ENCODE measurements around the gene PXMP2.

The PXMP2 gene

DNA sequence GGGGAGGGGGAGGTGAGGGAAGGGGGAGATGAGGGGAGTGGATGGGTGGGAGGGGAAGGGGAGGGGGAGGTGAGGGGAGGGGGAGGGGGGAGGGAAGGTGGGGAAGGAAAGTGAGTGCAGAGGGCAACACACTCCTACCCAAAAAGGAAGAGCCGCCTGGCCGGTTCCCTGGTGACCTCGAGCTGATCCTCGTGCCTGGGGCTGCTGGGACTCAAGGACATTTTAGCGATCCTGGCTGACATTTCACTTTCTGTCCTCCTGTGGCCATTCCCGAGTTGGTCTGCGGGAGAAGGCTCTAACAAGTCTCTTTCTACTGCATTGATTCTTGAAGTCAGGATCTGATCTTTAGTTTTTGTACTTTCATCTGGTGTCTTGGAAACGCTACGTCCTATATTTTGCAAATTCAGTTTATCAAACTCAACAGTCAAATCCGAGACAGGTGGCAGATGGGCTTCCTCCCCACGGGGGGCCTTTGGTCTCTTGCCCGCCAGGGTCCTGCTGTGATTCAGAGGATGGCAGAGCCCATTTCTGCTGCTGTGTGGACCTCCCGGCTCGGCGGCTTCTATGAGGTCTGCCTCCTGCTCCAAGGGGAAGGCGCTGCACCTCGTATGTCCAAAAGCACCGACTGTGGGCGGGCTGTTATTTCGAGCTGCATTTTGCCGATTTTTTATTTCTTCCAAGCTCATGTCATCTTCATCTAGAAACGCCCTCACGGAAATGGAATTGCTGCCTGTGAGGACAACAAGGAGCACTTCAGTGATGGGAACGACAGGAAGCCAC is 42.3 kb downstream of the PXMP2 start:
- no peaks in the 10 kb centered on the region for H3K27me3 ChIP-seq (ENCODE audit: control insufficient read depth in 1 of 2, insufficient read depth in 2 of 2, low read length in 2 of 2)
- no peak overlapping the region for H3K4me3 ChIP-seq (ENCODE audit: low read depth in 1 of 2, low read length in 2 of 2)
- no peaks in the 10 kb centered on the region for H3K4me1 ChIP-seq (ENCODE audit: insufficient read depth, low read length)
- no peak overlapping the region for H3K9ac ChIP-seq (ENCODE audit: low read length)
- H3K27ac ChIP-seq (ENCODE audit: low read depth, low read length) = no peak overlapping the region
- no peaks in the 10 kb centered on the region for H3K9me3 ChIP-seq (ENCODE audit: low read length)
- peaks cover 90% of the 10 kb centered on the region for H3K36me3 ChIP-seq (ENCODE audit: insufficient read depth, low read length)

- Histone ChIP-seq H3K4me3 (ENCODE audit: low read depth in 1 of 2, low read length in 2 of 2) (no peak overlapping the region), H3K9ac (ENCODE audit: low read length) (no peak overlapping the region), H3K36me3 (ENCODE audit: insufficient read depth, low read length) (peaks cover 90% of the 10 kb centered on the region), H3K9me3 (ENCODE audit: low read length) (no peaks in the 10 kb centered on the region), H3K27me3 (ENCODE audit: control insufficient read depth in 1 of 2, insufficient read depth in 2 of 2, low read length in 2 of 2) (no peaks in the 10 kb centered on the region), H3K27ac (ENCODE audit: low read depth, low read length) (no peak overlapping the region), H3K4me1 (ENCODE audit: insufficient read depth, low read length) (no peaks in the 10 kb centered on the region)
Observed at GRCh38 chr12:132730353-132730752, 43.0 kb downstream of the PXMP2 start.

DNA sequence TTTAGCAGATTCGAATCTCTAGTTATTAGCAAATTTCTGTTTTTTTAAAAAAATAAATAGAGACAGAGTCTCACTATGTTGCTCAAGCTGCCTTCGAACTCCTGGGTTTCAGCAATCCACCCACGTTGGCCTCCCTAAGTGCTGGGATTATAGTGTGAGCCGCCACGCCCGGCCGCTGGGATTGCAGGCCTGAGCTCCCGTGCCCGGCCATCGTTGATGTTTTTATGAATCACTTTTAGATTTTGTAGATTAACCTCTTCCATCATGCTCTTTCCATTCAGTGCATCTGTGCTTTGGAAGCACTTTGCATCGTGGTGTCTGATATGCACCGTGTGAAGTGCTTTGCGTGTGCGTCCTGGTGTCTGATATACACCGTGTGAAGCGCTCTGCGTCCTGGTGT is 44.2 kb downstream of the PXMP2 start:
- Histone ChIP-seq H3K27me3 (ENCODE audit: control insufficient read depth in 1 of 2, insufficient read depth in 2 of 2, low read length in 2 of 2) (no peaks in the 10 kb centered on the region), H3K4me1 (ENCODE audit: insufficient read depth, low read length) (no peaks in the 10 kb centered on the region), H3K27ac (ENCODE audit: low read depth, low read length) (no peak overlapping the region), H3K9me3 (ENCODE audit: low read length) (no peaks in the 10 kb centered on the region), H3K36me3 (ENCODE audit: insufficient read depth, low read length) (peaks cover 85% of the 10 kb centered on the region), H3K9ac (ENCODE audit: low read length) (no peak overlapping the region), H3K4me3 (ENCODE audit: low read depth in 1 of 2, low read length in 2 of 2) (no peak overlapping the region)

DNA sequence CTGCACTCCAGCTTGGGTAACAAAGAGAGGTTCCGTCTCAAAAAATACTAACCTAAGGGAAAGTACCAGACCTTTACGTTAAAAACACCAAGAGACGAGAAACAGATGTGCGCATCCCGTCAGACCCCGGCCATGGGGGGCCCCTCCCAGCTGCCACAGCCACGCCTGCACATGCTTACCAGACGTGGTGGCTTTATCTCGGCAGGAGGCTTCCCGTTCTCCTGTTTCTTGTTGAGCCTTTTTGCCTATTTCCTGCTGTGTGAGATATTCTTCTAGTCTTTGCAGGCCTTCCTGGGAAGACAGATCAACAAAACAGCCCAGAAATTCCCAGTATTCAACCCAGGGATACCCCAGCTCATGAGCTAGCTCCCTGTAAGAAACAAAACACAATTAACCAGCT is 46.8 kb downstream of the PXMP2 start:
- H3K9me3 ChIP-seq (ENCODE audit: low read length) = no peaks in the 10 kb centered on the region
- H3K27ac ChIP-seq (ENCODE audit: low read depth, low read length) = no peak overlapping the region
- H3K4me1 ChIP-seq (ENCODE audit: insufficient read depth, low read length) = no peaks in the 10 kb centered on the region
- H3K4me3 ChIP-seq (ENCODE audit: low read depth in 1 of 2, low read length in 2 of 2) = no peak overlapping the region
- no peak overlapping the region for H3K9ac ChIP-seq (ENCODE audit: low read length)
- H3K27me3 ChIP-seq (ENCODE audit: control insufficient read depth in 1 of 2, insufficient read depth in 2 of 2, low read length in 2 of 2) = no peaks in the 10 kb centered on the region
- H3K36me3 ChIP-seq (ENCODE audit: insufficient read depth, low read length) = peaks cover 81% of the 10 kb centered on the region

DNA sequence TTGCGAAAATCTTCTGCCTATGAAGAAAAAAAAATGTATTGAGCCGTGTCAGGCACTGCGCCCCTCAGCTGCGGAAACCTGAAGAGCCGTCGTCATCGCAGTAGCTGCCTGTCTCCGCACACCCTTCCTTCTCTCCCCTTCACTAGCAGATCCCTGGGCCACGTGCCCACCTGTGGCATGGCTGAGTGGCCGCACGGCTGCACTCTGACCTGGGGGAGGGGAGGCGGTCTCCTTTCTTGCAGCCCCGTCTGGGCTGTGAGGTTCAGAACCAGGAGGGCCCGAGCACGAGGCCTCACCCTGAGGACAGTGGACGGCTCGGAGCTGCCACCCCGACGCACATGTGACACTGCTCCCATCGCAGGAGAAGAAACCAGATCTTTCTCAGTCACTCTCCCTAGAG is 48.1 kb downstream of the PXMP2 start:
- no peaks in the 10 kb centered on the region for H3K27me3 ChIP-seq (ENCODE audit: control insufficient read depth in 1 of 2, insufficient read depth in 2 of 2, low read length in 2 of 2)
- H3K9ac ChIP-seq (ENCODE audit: low read length) = no peak overlapping the region
- H3K9me3 ChIP-seq (ENCODE audit: low read length) = no peaks in the 10 kb centered on the region
- H3K4me3 ChIP-seq (ENCODE audit: low read depth in 1 of 2, low read length in 2 of 2) = no peak overlapping the region
- peaks cover 84% of the 10 kb centered on the region for H3K36me3 ChIP-seq (ENCODE audit: insufficient read depth, low read length)
- H3K4me1 ChIP-seq (ENCODE audit: insufficient read depth, low read length) = no peaks in the 10 kb centered on the region
- H3K27ac ChIP-seq (ENCODE audit: low read depth, low read length) = no peak overlapping the region

DNA sequence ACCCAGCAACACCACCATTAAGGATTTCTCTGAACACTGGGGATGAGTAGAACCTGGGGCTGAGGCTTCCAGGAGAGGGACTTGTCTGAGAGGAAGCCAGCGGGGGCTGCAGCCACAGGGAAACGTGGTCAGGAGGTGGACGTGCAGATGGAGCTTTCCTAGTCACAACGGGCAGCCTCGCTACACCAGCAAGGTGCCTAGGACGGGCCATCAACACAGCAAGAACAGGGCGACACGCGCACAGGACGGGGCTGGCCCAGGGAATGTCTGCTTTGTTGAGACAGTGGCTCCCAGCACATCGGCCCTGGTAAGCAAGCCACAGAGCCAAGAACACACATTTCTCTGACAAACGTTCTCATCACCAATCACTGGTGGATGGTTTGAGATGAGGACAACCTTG is 49.0 kb downstream of the PXMP2 start:
- no peaks in the 10 kb centered on the region for H3K27me3 ChIP-seq (ENCODE audit: control insufficient read depth in 1 of 2, insufficient read depth in 2 of 2, low read length in 2 of 2)
- no peaks in the 10 kb centered on the region for H3K4me1 ChIP-seq (ENCODE audit: insufficient read depth, low read length)
- H3K27ac ChIP-seq (ENCODE audit: low read depth, low read length) = no peak overlapping the region
- H3K36me3 ChIP-seq (ENCODE audit: insufficient read depth, low read length) = peaks cover 90% of the 10 kb centered on the region
- H3K9me3 ChIP-seq (ENCODE audit: low read length) = no peaks in the 10 kb centered on the region
- no peak overlapping the region for H3K4me3 ChIP-seq (ENCODE audit: low read depth in 1 of 2, low read length in 2 of 2)
- no peak overlapping the region for H3K9ac ChIP-seq (ENCODE audit: low read length)

DNA sequence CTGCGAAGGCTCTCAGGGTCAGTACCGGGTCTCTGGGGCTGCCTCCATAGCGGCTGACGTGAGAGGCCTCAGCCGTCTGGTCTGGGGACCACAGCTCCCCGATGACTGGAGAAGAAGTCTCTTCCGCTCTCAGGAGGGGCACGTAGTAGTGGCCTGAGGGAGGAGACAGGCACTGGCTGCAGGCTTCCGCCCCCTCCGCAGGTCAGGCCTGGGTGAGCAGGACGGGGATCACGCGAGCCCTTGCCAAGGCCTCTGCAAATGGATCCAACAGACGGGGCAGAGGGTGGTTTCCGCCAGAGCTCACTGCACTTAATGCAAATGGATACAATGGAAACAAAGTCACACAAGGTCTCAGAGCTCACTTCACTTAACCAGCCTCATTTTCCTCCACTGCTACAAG is 49.5 kb downstream of the PXMP2 start:
- Histone ChIP-seq H3K9ac (ENCODE audit: low read length) (no peak overlapping the region), H3K27ac (ENCODE audit: low read depth, low read length) (no peak overlapping the region), H3K4me1 (ENCODE audit: insufficient read depth, low read length) (no peaks in the 10 kb centered on the region), H3K27me3 (ENCODE audit: control insufficient read depth in 1 of 2, insufficient read depth in 2 of 2, low read length in 2 of 2) (no peaks in the 10 kb centered on the region), H3K4me3 (ENCODE audit: low read depth in 1 of 2, low read length in 2 of 2) (no peak overlapping the region), H3K36me3 (ENCODE audit: insufficient read depth, low read length) (peaks cover 90% of the 10 kb centered on the region), H3K9me3 (ENCODE audit: low read length) (no peaks in the 10 kb centered on the region)

GRCh38 chr12:132739600-132740312 is 52.4 kb downstream of the PXMP2 start:
- Histone ChIP-seq H3K27me3 (ENCODE audit: control insufficient read depth in 1 of 2, insufficient read depth in 2 of 2, low read length in 2 of 2) (no peaks in the 10 kb centered on the region), H3K27ac (ENCODE audit: low read depth, low read length) (no peak overlapping the region), H3K4me1 (ENCODE audit: insufficient read depth, low read length) (no peaks in the 10 kb centered on the region), H3K9me3 (ENCODE audit: low read length) (no peaks in the 10 kb centered on the region), H3K9ac (ENCODE audit: low read length) (no peak overlapping the region), H3K36me3 (ENCODE audit: insufficient read depth, low read length) (peaks cover 87% of the 10 kb centered on the region), H3K4me3 (ENCODE audit: low read depth in 1 of 2, low read length in 2 of 2) (no peak overlapping the region)

GRCh38 chr12:132740313-132740646 is 52.9 kb downstream of the PXMP2 start:
- no peaks in the 10 kb centered on the region for H3K9me3 ChIP-seq (ENCODE audit: low read length)
- H3K4me1 ChIP-seq (ENCODE audit: insufficient read depth, low read length) = no peaks in the 10 kb centered on the region
- H3K36me3 ChIP-seq (ENCODE audit: insufficient read depth, low read length) = peaks cover 87% of the 10 kb centered on the region
- no peak overlapping the region for H3K4me3 ChIP-seq (ENCODE audit: low read depth in 1 of 2, low read length in 2 of 2)
- H3K27me3 ChIP-seq (ENCODE audit: control insufficient read depth in 1 of 2, insufficient read depth in 2 of 2, low read length in 2 of 2) = no peaks in the 10 kb centered on the region
- H3K27ac ChIP-seq (ENCODE audit: low read depth, low read length) = no peak overlapping the region
- H3K9ac ChIP-seq (ENCODE audit: low read length) = no peak overlapping the region

GRCh38 chr12:132740652-132741051 is 53.3 kb downstream of the PXMP2 start:
- H3K36me3 ChIP-seq (ENCODE audit: insufficient read depth, low read length) = peaks cover 90% of the 10 kb centered on the region

DNA sequence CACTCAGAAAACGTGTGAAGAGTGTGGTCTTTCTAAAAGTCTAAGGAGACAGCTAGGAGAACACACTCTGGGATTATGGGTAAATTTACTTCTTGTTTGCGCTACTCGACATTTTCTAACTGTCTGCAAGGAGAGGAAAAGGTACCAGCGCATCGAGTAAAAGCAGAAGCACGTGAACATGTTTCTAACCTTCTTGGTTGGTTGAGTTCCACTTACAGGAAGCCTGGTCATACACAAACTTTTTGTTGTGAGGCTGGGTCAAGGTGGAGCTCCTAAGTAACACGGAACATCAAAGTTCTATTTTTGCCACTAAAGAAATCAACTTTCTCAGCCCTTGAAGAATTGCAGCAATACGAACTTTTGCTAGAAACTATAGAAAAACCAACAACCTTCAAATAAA is 54.2 kb downstream of the PXMP2 start:
- no peak overlapping the region for H3K27ac ChIP-seq (ENCODE audit: low read depth, low read length)
- no peaks in the 10 kb centered on the region for H3K9me3 ChIP-seq (ENCODE audit: low read length)
- H3K9ac ChIP-seq (ENCODE audit: low read length) = no peak overlapping the region
- H3K4me1 ChIP-seq (ENCODE audit: insufficient read depth, low read length) = no peaks in the 10 kb centered on the region
- no peak overlapping the region for H3K4me3 ChIP-seq (ENCODE audit: low read depth in 1 of 2, low read length in 2 of 2)
- H3K36me3 ChIP-seq (ENCODE audit: insufficient read depth, low read length) = peaks cover 88% of the 10 kb centered on the region
- H3K27me3 ChIP-seq (ENCODE audit: control insufficient read depth in 1 of 2, insufficient read depth in 2 of 2, low read length in 2 of 2) = no peaks in the 10 kb centered on the region

More at GRCh38 chr12:132740652-132741051, 53.3 kb downstream of the PXMP2 start:
- no peak overlapping the region for H3K27ac ChIP-seq (ENCODE audit: low read depth, low read length)
- H3K4me1 ChIP-seq (ENCODE audit: insufficient read depth, low read length) = no peaks in the 10 kb centered on the region
- no peak overlapping the region for H3K4me3 ChIP-seq (ENCODE audit: low read depth in 1 of 2, low read length in 2 of 2)
- H3K27me3 ChIP-seq (ENCODE audit: control insufficient read depth in 1 of 2, insufficient read depth in 2 of 2, low read length in 2 of 2) = no peaks in the 10 kb centered on the region
- no peak overlapping the region for H3K9ac ChIP-seq (ENCODE audit: low read length)
- no peaks in the 10 kb centered on the region for H3K9me3 ChIP-seq (ENCODE audit: low read length)

DNA sequence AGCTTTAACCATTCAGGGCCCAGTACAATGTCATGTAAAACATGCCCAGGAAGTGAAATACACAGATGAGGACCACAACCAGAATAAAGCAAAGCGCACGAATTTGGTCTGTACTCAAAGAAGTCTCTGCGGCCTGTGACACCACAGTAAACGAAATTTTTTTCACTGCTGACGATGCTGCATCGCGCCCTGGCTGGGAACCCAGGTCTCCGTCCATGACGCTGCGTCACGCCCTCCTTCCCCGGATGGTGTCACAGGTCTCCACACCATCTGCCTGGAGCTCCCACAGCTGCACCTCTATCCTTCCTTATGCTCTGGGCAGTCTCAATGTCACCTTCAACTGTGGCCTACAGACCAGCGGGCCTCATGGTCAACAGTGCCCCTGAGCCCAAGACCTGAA is 56.4 kb downstream of the PXMP2 start:
- Histone ChIP-seq H3K9me3 (ENCODE audit: low read length) (no peaks in the 10 kb centered on the region), H3K36me3 (ENCODE audit: insufficient read depth, low read length) (peaks cover 91% of the 10 kb centered on the region), H3K27me3 (ENCODE audit: control insufficient read depth in 1 of 2, insufficient read depth in 2 of 2, low read length in 2 of 2) (no peaks in the 10 kb centered on the region), H3K9ac (ENCODE audit: low read length) (no peak overlapping the region), H3K4me1 (ENCODE audit: insufficient read depth, low read length) (no peaks in the 10 kb centered on the region), H3K27ac (ENCODE audit: low read depth, low read length) (no peak overlapping the region), H3K4me3 (ENCODE audit: low read depth in 1 of 2, low read length in 2 of 2) (no peak overlapping the region)

Data from muscle layer of colon (tissue), 2 donors.